Cardiac muscle cell (in vitro differentiated cells and primary cell): Measurements from ENCODE around the gene DNAJC12. TPM values are rescaled to one million over a fixed set of nuclear protein-coding genes. Genes with fewer than 3 reads are reported as not detected.

Experiments used
- DNase-seq, 2 donors: peaks; one replicate each; pipeline versions ENCODE4 v3.0.0 to v3.0.0-alpha.2; 2010 to 2017; ENCODE audit warnings: low read depth in 1 of 2, low spot score in 1 of 2
- H3K27ac ChIP-seq: fragments of 200-600 bp; sonication (generic); 2 replicates; pipeline ENCODE4 v1.5.1; 2016
- H3K27me3 ChIP-seq: fragments of 200-600 bp; sonication (generic); 2 replicates; pipeline ENCODE4 v1.6.0; 2016; ENCODE audit warnings: control low read depth
- H3K36me3 ChIP-seq: fragments of 200-600 bp; sonication (generic); 2 replicates; pipeline ENCODE4 v1.5.1; 2016; ENCODE audit warnings: control low read depth
- H3K4me1 ChIP-seq: fragments of 200-600 bp; sonication (generic); 2 replicates; pipeline ENCODE4 v1.8.1; 2017; ENCODE audit warnings: low read depth, mild to moderate bottlenecking, mixed run types
- H3K4me3 ChIP-seq: fragments of 200-600 bp; sonication (generic); 2 replicates; pipeline ENCODE4 v1.5.1; 2016; ENCODE audit warnings: mild to moderate bottlenecking
- H3K9me3 ChIP-seq: fragments of 200-600 bp; sonication (generic); 2 replicates; pipeline ENCODE4 v1.5.1; 2017; ENCODE audit warnings: low read depth, mild to moderate bottlenecking, control low read depth
- CTCF ChIP-seq: IDR thresholded peaks from 2 replicates; pipeline ENCODE4 v1.5.1; 2012; ENCODE audit warnings: low read depth, mild to moderate bottlenecking, low read length
- polyA plus RNA-seq: library from polyadenylated mRNA; unstranded; fragments of >200 nt; fragmentation: Nextera tagmentation; extraction: Ambion mirVana; gene quantifications from 2 replicates; pipeline ENCODE4 v1.2.1, GENCODE V29; 2016
- total RNA-seq: library from RNA; depleted of rRNA; stranded (reverse); fragments of >200 nt; gene quantifications from 2 replicates; pipeline ENCODE4 v1.2.3, GENCODE V29; 2016

The DNAJC12 gene
- total and polyA plus RNA-seq, 2 experiments from 2014 or later = 5.0 to 6.0 TPM

- no peak overlapping the region for H3K27ac ChIP-seq
- no peak overlapping the region for H3K4me3 ChIP-seq
- H3K4me1 ChIP-seq = no peaks in the 10 kb centered on the region
- no peaks in the 10 kb centered on the region for H3K27me3 ChIP-seq
- no peaks in the 10 kb centered on the region for H3K9me3 ChIP-seq
- no peak for DNase-seq
- TF ChIP-seq CTCF = no peak
- H3K36me3 ChIP-seq = no peaks in the 10 kb centered on the region
Measured at GRCh38 chr10:67863094-67863493, 25.1 kb upstream of the DNAJC12 start.

- Histone ChIP-seq H3K9me3 (no peaks in the 10 kb centered on the region), H3K27me3 (no peaks in the 10 kb centered on the region), H3K4me3 (no peak overlapping the region), H3K36me3 (no peaks in the 10 kb centered on the region), H3K4me1 (no peaks in the 10 kb centered on the region), H3K27ac (no peak overlapping the region)
- TF ChIP-seq CTCF = no peak
- no peak for DNase-seq
Measured at GRCh38 chr10:67861750-67862432, 23.9 kb upstream of the DNAJC12 start.

GRCh38 chr10:67858971-67859370 is 21.0 kb upstream of the DNAJC12 start:
- TF ChIP-seq CTCF = no peak
- H3K27me3 ChIP-seq = no peaks in the 10 kb centered on the region

GRCh38 chr10:67853512-67853911 is 15.5 kb upstream of the DNAJC12 start:
- no peak overlapping the region for H3K4me3 ChIP-seq
- H3K9me3 ChIP-seq = no peaks in the 10 kb centered on the region
- peaks cover 3% of the 10 kb centered on the region for H3K4me1 ChIP-seq
- no peaks in the 10 kb centered on the region for H3K27me3 ChIP-seq
- H3K27ac ChIP-seq = no peak overlapping the region
- no peak for TF ChIP-seq CTCF
- DNase-seq = no peak
- no peaks in the 10 kb centered on the region for H3K36me3 ChIP-seq

More at GRCh38 chr10:67858971-67859370, 21.0 kb upstream of the DNAJC12 start:
- Histone ChIP-seq H3K4me3 (no peak overlapping the region), H3K4me1 (no peaks in the 10 kb centered on the region), H3K36me3 (no peaks in the 10 kb centered on the region), H3K9me3 (no peaks in the 10 kb centered on the region), H3K27ac (no peak overlapping the region)
- no peak for DNase-seq

- no peak overlapping the region for H3K27ac ChIP-seq
- no peak for TF ChIP-seq CTCF
- no peak for DNase-seq
- no peak overlapping the region for H3K4me3 ChIP-seq
- no peaks in the 10 kb centered on the region for H3K9me3 ChIP-seq
- H3K4me1 ChIP-seq = peaks cover 3% of the 10 kb centered on the region
- H3K27me3 ChIP-seq = no peaks in the 10 kb centered on the region
- H3K36me3 ChIP-seq = no peaks in the 10 kb centered on the region
Measured at GRCh38 chr10:67852761-67853160, 14.8 kb upstream of the DNAJC12 start.
